Fibroblast of pulmonary artery (primary cell): ENCODE data around the gene UVRAG.

ENCODE experiments used
- DNase-seq: peaks from one replicate; pipeline ENCODE4 v3.0.0-alpha.2; 2010; ENCODE audit warnings: low read depth
- H3K4me3 ChIP-seq: replicated peaks from 2 replicates; pipeline ENCODE4 v1.5.1; 2011; ENCODE audit warnings: low read depth, mild to moderate bottlenecking, control low read depth, low read length, moderate library complexity
- TF ChIP-seq, protein P1 (sequence below): IDR thresholded peaks from 2 replicates; pipeline ENCODE4 v1.5.1; 2011; ENCODE audit warnings: mild to moderate bottlenecking, control low read depth, low read length, inconsistent platforms; ENCODE audit errors: missing control alignments

Gene UVRAG

GRCh38 chr11:75770102-75770501, 44.9 kb upstream of the UVRAG start:
- no peak overlapping the region for H3K4me3 ChIP-seq
- TF ChIP-seq, protein P1, sequence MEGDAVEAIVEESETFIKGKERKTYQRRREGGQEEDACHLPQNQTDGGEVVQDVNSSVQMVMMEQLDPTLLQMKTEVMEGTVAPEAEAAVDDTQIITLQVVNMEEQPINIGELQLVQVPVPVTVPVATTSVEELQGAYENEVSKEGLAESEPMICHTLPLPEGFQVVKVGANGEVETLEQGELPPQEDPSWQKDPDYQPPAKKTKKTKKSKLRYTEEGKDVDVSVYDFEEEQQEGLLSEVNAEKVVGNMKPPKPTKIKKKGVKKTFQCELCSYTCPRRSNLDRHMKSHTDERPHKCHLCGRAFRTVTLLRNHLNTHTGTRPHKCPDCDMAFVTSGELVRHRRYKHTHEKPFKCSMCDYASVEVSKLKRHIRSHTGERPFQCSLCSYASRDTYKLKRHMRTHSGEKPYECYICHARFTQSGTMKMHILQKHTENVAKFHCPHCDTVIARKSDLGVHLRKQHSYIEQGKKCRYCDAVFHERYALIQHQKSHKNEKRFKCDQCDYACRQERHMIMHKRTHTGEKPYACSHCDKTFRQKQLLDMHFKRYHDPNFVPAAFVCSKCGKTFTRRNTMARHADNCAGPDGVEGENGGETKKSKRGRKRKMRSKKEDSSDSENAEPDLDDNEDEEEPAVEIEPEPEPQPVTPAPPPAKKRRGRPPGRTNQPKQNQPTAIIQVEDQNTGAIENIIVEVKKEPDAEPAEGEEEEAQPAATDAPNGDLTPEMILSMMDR = no peak
- no peak for DNase-seq

DNA sequence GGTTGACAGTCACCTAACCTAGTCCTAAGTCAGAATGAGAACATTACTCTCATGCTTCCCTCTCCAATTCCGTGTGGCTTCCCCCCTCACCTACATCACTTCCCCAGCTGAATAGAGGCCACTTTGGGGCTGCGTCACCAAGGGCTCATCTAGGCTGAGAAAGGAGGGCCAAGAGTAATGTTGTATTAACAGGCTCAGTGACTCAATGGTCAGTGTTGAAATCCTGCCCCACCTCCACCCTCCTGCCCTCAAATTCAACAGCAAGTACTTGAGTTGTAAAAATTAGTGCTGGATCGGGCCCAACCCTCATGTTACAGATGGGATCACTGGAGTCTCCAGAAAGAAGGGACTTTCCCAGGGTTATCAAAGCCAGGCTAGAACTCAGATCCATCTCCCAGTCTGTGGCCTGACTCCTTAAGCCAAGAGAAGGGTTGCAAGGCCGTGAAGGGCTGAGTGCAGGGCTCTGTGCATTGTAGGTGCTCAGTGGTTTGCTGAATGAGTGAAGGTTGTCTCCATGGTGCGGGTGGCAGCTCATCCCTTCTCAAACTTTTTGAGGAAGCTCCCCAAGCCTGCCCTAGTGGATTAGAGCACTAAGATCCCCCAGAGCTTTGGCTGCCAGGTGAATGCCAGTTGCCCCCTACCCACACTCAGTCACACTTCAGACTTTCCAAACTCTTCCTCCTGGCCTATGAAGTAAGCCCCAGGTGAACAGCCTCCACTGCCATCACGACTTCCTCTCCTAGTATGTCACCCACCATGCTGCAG, 43.2 kb upstream of the UVRAG start:
- TF ChIP-seq, protein P1 = no peak
- H3K4me3 ChIP-seq = no peak overlapping the region
- peak; percentile 77 for DNase-seq

GRCh38 chr11:75773595-75774353, 41.2 kb upstream of the UVRAG start:
- TF ChIP-seq, protein P1 = no peak
- H3K4me3 ChIP-seq = no peak overlapping the region
- no peak for DNase-seq

DNA sequence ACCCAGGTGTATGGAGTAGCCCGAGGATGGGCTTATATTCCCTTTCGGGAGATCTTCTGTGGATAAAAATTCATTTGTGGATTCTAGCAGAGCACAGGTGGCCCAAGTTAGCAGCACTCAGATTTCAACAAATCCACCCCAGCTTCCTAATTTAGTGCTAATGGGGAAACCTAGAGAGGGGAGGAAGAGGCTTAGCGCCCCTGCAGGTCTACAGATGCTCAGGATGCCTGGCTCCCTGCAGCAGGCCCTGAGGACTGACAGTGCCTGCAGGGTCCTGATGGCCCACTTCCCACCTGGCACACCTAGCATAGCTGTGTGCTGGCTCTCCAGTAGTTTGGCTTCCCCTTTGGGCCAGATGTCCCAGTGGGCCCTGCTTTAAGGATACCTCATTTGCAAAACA, 40.0 kb upstream of the UVRAG start:
- TF ChIP-seq, protein P1 = no peak
- no peak overlapping the region for H3K4me3 ChIP-seq
- DNase-seq = no peak

DNA sequence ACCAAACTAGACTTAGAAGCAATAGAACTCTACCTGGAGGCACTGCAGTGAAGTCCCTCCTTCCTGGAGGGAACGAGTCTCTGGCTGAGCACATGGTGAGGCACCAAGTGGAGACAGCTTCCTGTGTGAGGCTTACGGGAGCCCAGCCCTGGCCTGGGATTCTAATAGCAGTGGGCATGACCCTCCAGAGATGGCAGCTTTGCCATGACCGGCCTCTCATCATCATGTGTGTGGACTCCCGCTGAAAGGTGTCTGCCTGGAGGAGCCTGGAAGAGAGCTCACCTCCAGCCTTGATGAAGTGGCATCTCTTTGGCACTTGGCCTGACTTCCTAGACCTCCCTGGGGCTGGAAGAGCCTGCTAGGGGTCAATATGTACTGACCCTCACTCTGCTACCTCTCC, 38.5 kb upstream of the UVRAG start:
- TF ChIP-seq, protein P1 = no peak
- H3K4me3 ChIP-seq = no peak overlapping the region
- no peak for DNase-seq

DNA sequence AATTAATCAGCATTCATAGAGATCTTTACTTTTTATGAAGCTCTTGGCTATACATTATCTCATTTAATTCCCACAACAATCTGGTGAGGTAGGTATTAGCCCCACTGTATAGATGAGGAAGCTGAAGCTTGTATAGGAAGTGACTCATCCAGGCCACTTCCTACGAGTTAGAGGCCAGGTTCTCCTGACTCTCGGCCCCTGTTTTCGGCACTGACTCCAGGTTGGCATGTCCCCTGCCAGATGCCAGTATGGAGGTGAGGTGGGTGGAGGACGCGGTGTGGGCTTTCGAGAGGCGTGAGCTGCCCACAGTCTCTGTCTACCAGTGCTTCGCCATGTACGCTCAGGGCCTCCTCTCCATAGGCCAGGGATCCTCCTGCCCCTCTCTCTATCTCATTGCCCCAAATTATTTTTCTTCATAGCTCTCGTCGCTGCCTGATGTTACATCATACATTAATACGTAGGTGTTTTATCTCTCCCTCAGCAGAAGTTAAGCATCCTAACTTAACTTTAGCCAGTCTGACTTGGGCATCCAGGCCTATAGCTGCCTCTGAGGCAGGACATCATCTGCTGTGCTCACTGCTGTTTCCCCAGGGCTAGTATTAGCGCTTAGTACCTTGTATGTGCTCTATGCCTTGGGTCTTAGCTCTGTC, 37.4 kb upstream of the UVRAG start:
- H3K4me3 ChIP-seq = no peak overlapping the region
- TF ChIP-seq, protein P1 = no peak
- peak; percentile 8 for DNase-seq
